ENCODE data around the gene ANKMY1.
"Not testable (repeated sequence)": the region's sequence is repeated elsewhere in the genome, so short reads cannot be mapped to it uniquely, and the experiment has no call there.

ANKMY1 gene

GRCh38 chr2:240555541-240556250 is 2.1 kb downstream of the ANKMY1 start:
- no peak for FAIRE-seq
- DNase-seq (ENCODE audit: low spot score) = no peak

- no peak for DNase-seq (ENCODE audit: low spot score)
- FAIRE-seq = no peak
These were observed 2.9 kb downstream of the ANKMY1 start for GRCh38 chr2:240554767-240555493.

GRCh38 chr2:240553956-240554480 is 3.8 kb downstream of the ANKMY1 start:
- DNase-seq (ENCODE audit: low spot score) (no peak), FAIRE-seq (no peak)

GRCh38 chr2:240551811-240552210 is 6.0 kb downstream of the ANKMY1 start:
- DNase-seq (ENCODE audit: low spot score) (no peak), FAIRE-seq (no peak)

DNA sequence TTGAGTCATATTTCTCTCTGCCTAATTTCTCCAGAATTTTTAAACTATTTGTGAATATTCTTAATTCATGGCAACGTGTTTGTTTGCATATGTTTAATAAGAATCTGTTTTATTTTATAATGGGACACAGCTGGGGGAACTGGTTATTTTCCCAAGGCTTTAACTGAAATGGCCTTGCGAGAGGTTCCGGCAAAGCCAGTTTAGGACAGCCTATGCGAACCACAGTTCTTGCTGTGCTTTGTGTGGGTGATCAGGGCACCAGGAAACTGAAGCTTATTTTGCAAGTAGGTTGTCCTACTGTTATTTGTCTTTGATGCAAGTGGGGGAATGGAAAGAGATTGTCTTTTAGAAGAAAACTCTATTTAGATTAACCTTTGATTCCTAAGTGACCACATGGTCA is 6.5 kb downstream of the ANKMY1 start:
- DNase-seq (ENCODE audit: low spot score) = no peak
- no peak for FAIRE-seq

GRCh38 chr2:240539906-240540305 is 17.9 kb downstream of the ANKMY1 start:
- DNase-seq (ENCODE audit: low spot score) = no peak
- FAIRE-seq = no peak

- not testable (repeated sequence) for FAIRE-seq; DNase-seq (ENCODE audit: low spot score)
These were observed 18.7 kb downstream of the ANKMY1 start for GRCh38 chr2:240539101-240539500.

GRCh38 chr2:240538031-240538780 is 19.6 kb downstream of the ANKMY1 start:
- FAIRE-seq (no peak), DNase-seq (ENCODE audit: low spot score) (no peak)

- FAIRE-seq (no peak), DNase-seq (ENCODE audit: low spot score) (no peak)
These were observed 25.6 kb downstream of the ANKMY1 start for GRCh38 chr2:240532031-240532775.

- FAIRE-seq (no peak), DNase-seq (ENCODE audit: low spot score) (no peak)
These were observed 26.8 kb downstream of the ANKMY1 start for GRCh38 chr2:240531038-240531437.

- DNase-seq (ENCODE audit: low spot score) = no peak
- FAIRE-seq = no peak
These were observed 27.6 kb downstream of the ANKMY1 start for GRCh38 chr2:240530181-240530580.

DNA sequence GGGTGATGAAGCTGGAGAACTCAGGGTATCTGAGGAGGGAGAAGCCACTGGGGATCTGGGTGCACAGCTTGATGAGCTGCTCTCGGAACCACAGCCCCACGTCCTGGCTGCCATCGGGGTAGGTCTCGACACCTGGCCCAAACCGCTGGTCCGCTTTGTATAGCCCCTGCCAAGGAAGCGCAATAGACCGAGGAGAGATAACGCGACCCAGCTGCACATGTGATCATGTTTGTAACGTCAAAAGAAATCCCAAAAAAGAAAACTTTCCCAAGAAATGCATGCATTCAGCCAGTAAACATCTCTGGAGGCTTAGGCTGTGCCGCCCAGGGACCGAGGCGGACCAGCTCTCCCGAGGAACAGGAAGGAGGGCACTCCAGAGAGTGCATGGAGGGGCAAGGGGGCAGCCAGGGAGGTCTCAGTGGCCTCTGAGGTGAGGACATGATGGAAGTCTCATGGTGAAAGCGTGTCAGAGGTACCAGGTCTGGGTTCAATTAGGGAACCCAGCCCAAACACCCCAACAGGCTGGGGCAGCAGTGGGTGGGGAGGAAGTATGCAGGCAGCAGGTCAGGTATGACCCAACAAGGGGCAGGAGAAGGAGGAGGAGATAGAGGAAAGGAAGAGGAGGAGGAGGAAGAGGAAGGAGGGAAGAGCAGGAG is 28.3 kb downstream of the ANKMY1 start:
- DNase-seq (ENCODE audit: low spot score) (no peak), FAIRE-seq (no peak)

- DNase-seq (ENCODE audit: low spot score) = no peak
- no peak for FAIRE-seq
These were observed 29.3 kb downstream of the ANKMY1 start for GRCh38 chr2:240528406-240529040.

DNA sequence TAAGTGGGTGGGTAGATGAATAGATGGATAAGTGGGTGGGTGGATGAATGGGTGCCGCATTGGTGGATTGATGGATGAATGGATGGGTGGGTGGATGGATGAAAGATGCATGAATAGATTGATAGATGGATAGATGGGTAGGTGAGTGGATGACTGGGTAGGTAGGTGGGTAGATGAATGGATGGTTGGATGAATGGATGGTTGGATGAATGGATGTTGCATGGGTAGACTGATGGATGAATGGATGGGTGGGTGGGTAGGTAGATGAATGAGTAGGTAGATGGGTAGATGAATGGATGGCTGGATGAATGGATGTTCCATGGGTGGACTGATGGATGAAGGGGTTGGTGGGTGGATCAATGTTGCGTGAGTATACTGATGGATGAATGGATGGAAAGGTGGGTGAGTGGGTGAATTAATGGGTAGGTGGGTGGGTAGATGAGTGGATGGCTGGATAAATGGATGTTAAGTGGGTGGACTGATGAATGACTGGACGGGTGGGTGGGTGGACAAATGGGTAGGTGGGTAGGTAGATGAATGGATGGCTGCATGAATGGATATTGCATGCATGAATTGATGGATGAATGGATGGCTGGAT is 30.5 kb downstream of the ANKMY1 start:
- no peak for DNase-seq (ENCODE audit: low spot score)
- FAIRE-seq = no peak

DNA sequence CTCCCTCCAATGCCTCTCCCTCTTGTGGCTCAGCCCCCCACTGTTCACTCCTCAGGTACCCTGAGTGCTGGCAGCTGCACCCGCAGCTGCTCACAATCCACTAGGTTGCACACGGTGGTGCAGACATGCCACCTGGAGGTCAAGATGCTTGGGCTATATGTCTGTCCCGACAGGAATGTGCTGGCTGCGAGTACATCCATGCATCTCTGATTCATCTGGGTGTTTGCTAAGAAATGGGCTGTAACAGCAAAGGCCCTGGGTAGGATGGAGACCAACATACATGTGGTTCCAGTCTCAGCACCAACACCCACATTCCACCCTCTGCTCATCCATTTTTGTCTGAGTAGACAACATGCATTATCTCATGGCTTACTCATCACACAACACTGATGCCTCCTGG is 31.3 kb downstream of the ANKMY1 start:
- FAIRE-seq (no peak), DNase-seq (ENCODE audit: low spot score) (no peak)

- no peak for DNase-seq (ENCODE audit: low spot score)
- FAIRE-seq = no peak
These were observed 32.0 kb downstream of the ANKMY1 start for GRCh38 chr2:240525802-240526201.

DNA sequence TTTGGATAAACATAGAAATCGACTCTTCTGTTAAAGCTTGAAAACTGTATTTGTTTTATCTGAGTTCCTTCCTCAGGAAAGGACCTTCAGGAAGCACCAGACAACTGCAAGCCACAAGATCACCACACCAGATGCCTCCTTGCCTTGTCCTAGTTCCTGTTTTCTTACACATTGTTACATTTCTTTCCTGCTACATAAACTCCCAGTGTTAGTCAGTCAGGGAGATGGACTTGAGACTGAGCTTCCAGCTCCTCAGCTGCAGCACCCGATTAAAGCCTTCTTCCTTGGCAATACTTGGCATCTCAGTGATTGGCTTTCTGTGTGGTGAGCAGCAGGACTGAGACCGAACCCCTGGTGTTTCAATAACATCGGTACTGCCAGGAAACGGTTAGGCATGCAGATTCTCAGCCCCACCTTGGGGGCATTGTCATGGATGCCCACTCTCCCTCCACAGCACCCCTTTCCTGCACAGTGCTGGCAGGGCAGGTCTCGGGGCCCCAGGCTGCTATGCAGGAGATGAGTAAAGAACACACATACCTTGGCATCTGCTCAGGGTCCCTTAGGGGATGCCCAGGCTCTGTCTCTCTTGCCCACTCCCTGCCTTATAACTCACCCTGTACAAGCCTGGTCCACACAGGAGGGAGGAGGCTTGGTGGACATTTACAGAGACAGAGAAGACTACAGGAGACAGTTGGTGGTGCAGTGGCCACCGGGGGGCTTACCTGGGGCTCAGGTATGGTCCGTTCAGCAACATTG is 32.6 kb downstream of the ANKMY1 start:
- FAIRE-seq (no peak), DNase-seq (ENCODE audit: low spot score) (no peak)

DNA sequence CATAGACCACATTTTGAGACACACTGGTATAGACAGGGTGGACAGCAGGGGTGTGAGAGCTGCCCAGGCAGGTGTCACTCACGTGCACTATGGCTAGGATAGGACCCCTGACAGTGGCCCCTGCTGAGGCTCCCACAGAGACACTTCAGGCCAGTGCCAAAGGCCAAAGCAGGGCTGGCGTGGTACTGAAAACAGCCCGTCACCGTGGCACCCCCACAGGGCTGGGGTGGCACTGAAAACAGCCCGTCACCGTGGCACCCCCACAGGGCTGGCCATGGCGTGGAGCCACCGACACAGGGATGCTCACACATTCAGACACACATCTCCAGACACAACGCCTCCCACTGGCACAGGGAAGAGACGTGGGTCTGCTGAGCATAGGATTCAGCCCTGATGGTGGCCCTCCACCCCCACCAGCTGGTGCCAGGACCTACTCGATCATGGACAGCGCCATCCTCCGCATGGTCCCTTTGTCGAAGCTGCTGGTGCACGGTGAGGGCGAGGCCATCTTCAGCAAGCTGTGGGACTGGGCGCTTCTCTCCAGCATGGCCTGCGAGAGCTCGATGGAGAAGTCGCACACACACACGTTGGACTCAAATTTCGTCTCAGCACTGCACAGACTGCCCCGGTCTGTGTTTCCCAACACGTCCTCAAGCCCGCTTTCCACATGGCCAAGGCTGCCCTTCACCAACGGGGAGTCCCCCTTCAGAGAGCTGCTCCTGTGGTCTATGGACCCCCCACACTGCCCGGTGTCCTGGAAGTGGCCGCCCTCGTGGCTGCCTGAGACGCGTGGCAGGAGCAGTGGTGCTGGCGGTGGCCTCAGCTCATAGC is 34.1 kb downstream of the ANKMY1 start:
- FAIRE-seq (no peak), DNase-seq (ENCODE audit: low spot score) (no peak)
